ENCODE measurements around the gene RASSF7.
"Not testable (repeated sequence)": the region's sequence is repeated elsewhere in the genome, so short reads cannot be mapped to it uniquely, and the experiment has no call there.

The RASSF7 gene

GRCh38 chr11:560305-561147 lies at the start of gene RASSF7, which contains the start of gene LMNTD2:
TSS of gene RASSF7 (plus strand) at chr11:560970. CDS start at chr11:561769, 799 bp downstream.
TSS of gene LMNTD2 (minus strand) at chr11:560738. CDS start at chr11:560716, 22 bp downstream.
- Mint-ChIP-seq H3K4me1 (ENCODE audit: low read depth) (peaks cover 13% of the 10 kb centered on the region), H3K9me3 (no peaks in the 10 kb centered on the region), H3K27me3 (peaks cover 6% of the 10 kb centered on the region), H3K36me3 (ENCODE audit: low read depth) (no peaks in the 10 kb centered on the region), H3K4me3 (peak within 1 kb of the TSS; percentile 85), H3K27ac (peak within 1 kb of the TSS; percentile 72)

GRCh38 chr11:512761-513595 lies 47.8 kb upstream of the RASSF7 start:
- Mint-ChIP-seq H3K4me1 (ENCODE audit: low read depth) (peaks cover 4% of the 10 kb centered on the region), H3K27ac (no peak overlapping the region), H3K36me3 (ENCODE audit: low read depth) (peaks cover 49% of the 10 kb centered on the region), H3K27me3 (no peaks in the 10 kb centered on the region), H3K4me3 (no peak overlapping the region), H3K9me3 (no peaks in the 10 kb centered on the region)

- H3K36me3 Mint-ChIP-seq (ENCODE audit: low read depth): peaks cover 46% of the 10 kb centered on the region
- H3K4me1 Mint-ChIP-seq (ENCODE audit: low read depth): peaks cover 4% of the 10 kb centered on the region
- no peaks in the 10 kb centered on the region for H3K9me3 Mint-ChIP-seq
Observed at GRCh38 chr11:514606-515005, 46.2 kb upstream of the RASSF7 start.

GRCh38 chr11:515131-515530 lies 45.6 kb upstream of the RASSF7 start:
- Mint-ChIP-seq H3K9me3 (no peaks in the 10 kb centered on the region), H3K27me3 (no peaks in the 10 kb centered on the region), H3K4me3 (no peak overlapping the region), H3K27ac (no peak overlapping the region), H3K36me3 (ENCODE audit: low read depth) (peaks cover 40% of the 10 kb centered on the region), H3K4me1 (ENCODE audit: low read depth) (peaks cover 4% of the 10 kb centered on the region)

More at GRCh38 chr11:514606-515005, 46.2 kb upstream of the RASSF7 start:
- Mint-ChIP-seq H3K4me3 (no peak overlapping the region), H3K27ac (no peak overlapping the region), H3K27me3 (no peaks in the 10 kb centered on the region)

- Mint-ChIP-seq H3K4me3 (no peak overlapping the region), H3K4me1 (ENCODE audit: low read depth) (peaks cover 4% of the 10 kb centered on the region), H3K27me3 (no peaks in the 10 kb centered on the region), H3K36me3 (ENCODE audit: low read depth) (peaks cover 36% of the 10 kb centered on the region), H3K27ac (no peak overlapping the region), H3K9me3 (no peaks in the 10 kb centered on the region)
Observed at GRCh38 chr11:516400-516799, 44.4 kb upstream of the RASSF7 start.

- H3K4me1 Mint-ChIP-seq (ENCODE audit: low read depth); H3K27ac Mint-ChIP-seq; H3K27me3 Mint-ChIP-seq; H3K9me3 Mint-ChIP-seq; H3K4me3 Mint-ChIP-seq: not testable (repeated sequence)
- peaks cover 32% of the 10 kb centered on the region for H3K36me3 Mint-ChIP-seq (ENCODE audit: low read depth)
Observed at GRCh38 chr11:516918-517685, 43.7 kb upstream of the RASSF7 start.

GRCh38 chr11:518463-519202 lies 42.1 kb upstream of the RASSF7 start:
- peak overlapping the region; percentile 75 for H3K27ac Mint-ChIP-seq
- H3K9me3 Mint-ChIP-seq: no peaks in the 10 kb centered on the region
- H3K36me3 Mint-ChIP-seq (ENCODE audit: low read depth): peaks cover 22% of the 10 kb centered on the region
- peaks cover 4% of the 10 kb centered on the region for H3K4me1 Mint-ChIP-seq (ENCODE audit: low read depth)
- no peaks in the 10 kb centered on the region for H3K27me3 Mint-ChIP-seq
- peak overlapping the region; percentile 73 for H3K4me3 Mint-ChIP-seq

- peaks cover 8% of the 10 kb centered on the region for H3K36me3 Mint-ChIP-seq (ENCODE audit: low read depth)
Observed at GRCh38 chr11:520428-521176, 40.2 kb upstream of the RASSF7 start.

GRCh38 chr11:521177-521688 lies 39.5 kb upstream of the RASSF7 start:
- Mint-ChIP-seq H3K36me3 (ENCODE audit: low read depth) (peaks cover 4% of the 10 kb centered on the region), H3K27ac (no peak overlapping the region)

More at GRCh38 chr11:520428-521176, 40.2 kb upstream of the RASSF7 start:
- no peak overlapping the region for H3K4me3 Mint-ChIP-seq
- H3K27me3 Mint-ChIP-seq: no peaks in the 10 kb centered on the region
- H3K27ac Mint-ChIP-seq: peak overlapping the region; percentile 36
- peaks cover 4% of the 10 kb centered on the region for H3K4me1 Mint-ChIP-seq (ENCODE audit: low read depth)
- H3K9me3 Mint-ChIP-seq: no peaks in the 10 kb centered on the region

GRCh38 chr11:526192-526591 lies 34.6 kb upstream of the RASSF7 start:
- Mint-ChIP-seq H3K9me3 (no peaks in the 10 kb centered on the region), H3K27me3 (no peaks in the 10 kb centered on the region), H3K4me1 (ENCODE audit: low read depth) (no peaks in the 10 kb centered on the region), H3K36me3 (ENCODE audit: low read depth) (no peaks in the 10 kb centered on the region), H3K4me3 (no peak overlapping the region), H3K27ac (no peak overlapping the region)

More at GRCh38 chr11:521177-521688, 39.5 kb upstream of the RASSF7 start:
- Mint-ChIP-seq H3K27me3 (no peaks in the 10 kb centered on the region), H3K4me1 (ENCODE audit: low read depth) (peaks cover 4% of the 10 kb centered on the region), H3K9me3 (no peaks in the 10 kb centered on the region), H3K4me3 (no peak overlapping the region)

GRCh38 chr11:528166-528814 lies 32.5 kb upstream of the RASSF7 start:
- no peaks in the 10 kb centered on the region for H3K9me3 Mint-ChIP-seq
- H3K4me3 Mint-ChIP-seq: no peak overlapping the region
- H3K27me3 Mint-ChIP-seq: no peaks in the 10 kb centered on the region
- H3K4me1 Mint-ChIP-seq (ENCODE audit: low read depth): no peaks in the 10 kb centered on the region
- H3K36me3 Mint-ChIP-seq (ENCODE audit: low read depth): peaks cover 8% of the 10 kb centered on the region
- no peak overlapping the region for H3K27ac Mint-ChIP-seq

- Mint-ChIP-seq H3K9me3 (no peaks in the 10 kb centered on the region), H3K36me3 (ENCODE audit: low read depth) (peaks cover 8% of the 10 kb centered on the region), H3K4me1 (ENCODE audit: low read depth) (no peaks in the 10 kb centered on the region), H3K27ac (no peak overlapping the region), H3K27me3 (no peaks in the 10 kb centered on the region), H3K4me3 (no peak overlapping the region)
Observed at GRCh38 chr11:528815-529727, 31.7 kb upstream of the RASSF7 start.

Measured in stimulated activated naive CD8-positive, alpha-beta T cell treated with anti-CD3 and anti-CD28 coated beads, Interleukin-15, Interleukin-2, amounts not matched to agents 100 ng/mL and 50 ng/mL, for 24 hours (primary cell).